Stimulated activated CD8-positive, alpha-beta memory T cell treated with anti-CD3 and anti-CD28 coated beads, Interleukin-12 subunit alpha, Interleukin-12 subunit beta, amount 100 ng/mL, for 24 hours (primary cell): ENCODE measurements around the gene SP100.
"Not testable (repeated sequence)": the region's sequence is repeated elsewhere in the genome, so short reads cannot be mapped to it uniquely, and the experiment has no call there.

Experiments used
- DNase-seq: peaks from one replicate; pipeline ENCODE4 v3.0.0-alpha.2; 2020; ENCODE audit errors: extremely low read depth

SP100 gene

DNA sequence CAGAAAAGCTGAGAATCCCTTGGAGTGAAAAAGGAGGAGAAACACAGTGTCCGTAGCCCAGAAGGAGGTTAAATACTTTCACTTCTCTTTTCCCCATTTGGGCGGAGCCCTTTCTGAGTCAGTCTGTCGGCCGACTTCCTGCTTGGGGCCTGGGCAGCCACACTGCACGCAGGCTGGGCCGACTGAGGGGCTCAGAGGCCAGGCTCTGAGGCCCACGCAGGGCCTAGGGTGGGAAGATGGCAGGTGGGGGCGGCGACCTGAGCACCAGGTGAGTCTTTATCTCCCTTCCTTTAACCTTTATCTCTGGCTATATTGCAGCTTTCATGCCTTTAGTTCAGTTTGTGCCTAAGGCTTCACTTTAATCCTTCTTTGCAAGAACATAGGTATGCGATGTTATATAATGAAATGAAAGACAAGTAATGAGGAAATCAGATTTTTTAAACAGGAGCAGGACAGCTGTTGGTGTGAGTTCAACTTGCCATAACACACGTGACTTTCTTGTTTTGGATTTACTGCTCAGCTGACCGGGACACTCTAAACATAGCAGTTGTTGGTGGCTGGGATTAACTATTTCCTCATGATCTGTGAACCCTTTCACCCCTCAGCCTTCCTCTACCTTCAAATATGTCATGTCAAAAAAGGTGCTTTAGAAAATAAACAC is at the start of gene SP100:
Gene SP100, plus strand, starts transcription at position 141 of the 661 bp plus-strand sequence. Its CDS starts 96 bp downstream, at position 237.
- peak; percentile 31 for DNase-seq

DNA sequence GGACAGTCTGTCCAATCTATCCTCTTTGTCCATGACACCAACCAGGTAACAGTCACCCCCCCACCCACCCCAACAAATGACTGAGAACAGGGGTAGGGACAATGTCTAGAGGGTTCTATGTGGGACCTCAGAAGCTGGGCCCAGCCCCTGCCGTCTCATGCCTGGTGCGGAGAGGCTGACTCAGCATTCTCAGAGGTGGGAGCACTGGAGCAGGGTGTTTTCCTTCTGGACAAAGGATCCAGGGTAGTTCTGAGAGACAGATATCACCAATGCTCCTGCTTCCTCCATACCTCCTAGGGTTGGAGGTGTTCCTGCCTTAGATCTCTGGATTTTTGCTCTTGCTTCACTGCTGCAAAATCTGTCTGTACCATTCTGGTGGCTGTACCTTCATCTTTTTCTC is 33.9 kb upstream of the SP100 start:
- no peak for DNase-seq

DNA sequence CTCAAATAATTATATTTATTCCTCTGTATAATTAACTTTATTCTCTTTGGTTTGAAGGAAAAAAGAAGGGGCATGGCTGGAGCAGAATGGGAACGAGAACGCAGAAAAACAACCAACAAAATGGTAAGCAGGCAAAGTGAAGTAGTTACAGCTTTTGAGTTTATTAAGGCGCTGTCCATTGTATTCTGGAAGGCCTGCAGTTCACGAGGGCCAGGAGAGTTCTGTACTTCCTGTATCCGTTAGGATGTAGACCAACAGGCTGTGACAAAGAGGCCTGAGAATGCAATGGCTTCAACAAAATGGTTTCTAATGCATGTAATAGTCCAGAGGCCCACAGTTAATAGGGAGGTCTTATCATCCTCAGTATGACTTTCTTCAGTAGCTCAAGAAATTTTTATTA is 32.5 kb upstream of the SP100 start:
- no peak for DNase-seq

DNA sequence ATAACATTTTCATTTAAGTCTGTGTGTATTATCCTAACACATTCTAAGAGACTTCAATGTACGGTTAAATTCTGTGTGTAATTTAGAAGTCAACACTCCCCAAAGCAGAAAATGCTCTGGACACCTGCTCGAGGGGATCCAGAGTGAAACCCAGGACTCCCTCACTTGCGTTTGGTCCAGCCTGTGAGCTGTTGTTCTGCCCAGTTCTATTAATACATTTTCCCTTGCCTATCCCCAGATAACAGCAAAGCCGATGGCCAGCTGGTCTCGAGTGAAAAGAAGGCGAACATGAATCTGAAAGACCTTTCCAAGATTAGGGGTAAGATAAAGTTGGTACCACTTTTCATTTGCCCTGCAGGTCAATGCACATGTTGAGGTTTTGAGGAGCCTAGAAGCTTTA is 31.0 kb upstream of the SP100 start:
- DNase-seq, result no peak

DNA sequence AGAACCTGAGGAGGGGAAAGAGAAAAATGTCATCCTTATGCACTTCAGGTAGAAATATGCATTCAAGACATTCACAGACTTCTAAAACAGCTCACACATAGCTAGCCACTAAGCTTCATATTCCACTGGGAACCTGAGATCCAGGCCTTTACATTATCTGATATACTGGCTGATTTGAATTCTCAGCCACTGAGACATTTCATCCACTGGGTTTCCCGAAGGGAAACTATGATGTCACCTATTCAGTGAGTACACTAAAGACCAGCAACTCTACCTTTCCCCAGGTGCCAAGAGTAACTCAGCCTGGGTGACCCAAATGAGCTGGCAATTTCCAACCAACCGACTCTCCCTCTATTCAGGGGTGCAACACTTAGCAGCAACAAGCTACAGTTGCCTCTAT is 21.7 kb upstream of the SP100 start:
- DNase-seq, result no peak

DNA sequence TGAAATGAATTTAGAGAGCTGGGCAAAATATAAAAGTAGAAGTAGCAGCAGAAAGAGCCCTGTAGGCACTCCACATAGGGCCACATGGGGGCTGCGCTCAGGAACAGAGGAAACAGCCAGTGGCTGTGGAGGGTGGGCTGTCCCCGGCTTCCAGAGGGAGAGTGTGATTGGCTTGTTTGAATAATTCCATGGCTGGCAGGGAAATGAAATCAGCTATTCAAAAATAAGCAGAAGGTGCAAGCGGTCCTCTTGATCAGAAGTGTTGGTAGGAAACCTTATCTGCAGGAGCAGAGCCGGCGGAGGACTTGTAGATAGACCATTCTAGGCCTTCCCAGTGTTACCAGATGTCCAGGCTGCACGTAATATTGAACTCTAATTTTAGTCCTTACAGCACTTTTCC is 17.3 kb upstream of the SP100 start:
- not testable (repeated sequence) for DNase-seq

DNA sequence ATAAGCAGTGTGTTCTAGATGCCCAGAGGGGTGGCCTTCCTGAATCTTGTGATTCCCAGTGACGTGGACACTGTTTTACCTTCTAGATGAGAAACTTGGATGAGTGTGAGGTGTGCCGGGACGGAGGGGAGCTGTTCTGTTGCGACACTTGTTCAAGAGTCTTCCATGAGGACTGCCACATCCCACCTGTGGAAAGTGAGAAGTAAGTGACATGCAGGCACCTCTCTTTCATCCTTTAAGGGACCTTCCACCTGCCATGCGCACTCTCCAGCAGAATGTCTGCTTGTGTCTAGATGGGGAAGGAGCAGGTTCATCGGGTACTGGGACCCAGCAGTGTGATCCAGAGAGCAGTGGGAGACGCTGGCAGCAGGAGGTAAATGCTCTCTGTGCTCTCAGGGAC is 16.0 kb upstream of the SP100 start:
- DNase-seq, result no peak

DNA sequence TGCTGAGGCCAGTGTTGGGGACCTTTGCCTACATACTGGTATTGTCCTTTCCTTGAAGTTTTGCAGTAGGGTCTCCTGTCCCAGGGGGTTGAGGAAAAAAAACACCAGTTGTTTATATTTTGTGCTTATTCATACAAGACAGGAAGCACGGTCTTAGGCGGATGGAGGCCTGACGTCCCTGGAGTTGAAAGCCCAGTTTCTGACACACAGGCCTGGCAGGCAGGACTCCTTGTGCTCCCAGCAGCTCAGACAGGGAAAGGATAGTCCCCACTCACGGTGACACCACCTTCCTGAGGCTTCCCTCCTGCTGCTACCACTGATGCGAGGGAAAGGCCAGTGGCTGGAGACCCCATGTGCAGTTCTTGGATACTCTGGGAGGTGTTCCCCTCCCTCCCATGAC is 15.5 kb upstream of the SP100 start:
- no peak for DNase-seq

DNA sequence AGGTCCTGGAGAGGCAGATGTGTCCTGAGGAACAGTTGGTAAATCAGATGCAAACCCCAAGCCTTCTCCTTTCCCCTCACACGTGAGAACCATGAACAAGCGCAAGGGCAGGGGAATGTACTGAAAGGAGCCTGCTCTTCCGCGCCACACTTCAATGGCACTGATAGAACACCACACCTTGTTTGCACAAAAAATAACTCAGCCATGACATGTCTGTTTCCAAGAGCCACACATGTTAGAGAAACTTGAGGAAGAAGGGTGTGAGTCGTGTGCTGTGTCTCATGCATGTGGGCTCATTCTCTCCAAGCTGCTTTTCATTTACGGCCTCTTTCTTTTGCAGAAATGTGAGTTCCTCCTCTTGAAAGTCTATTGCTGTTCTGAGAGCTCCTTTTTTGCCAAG is 15.0 kb upstream of the SP100 start:
- not testable (repeated sequence) for DNase-seq

DNA sequence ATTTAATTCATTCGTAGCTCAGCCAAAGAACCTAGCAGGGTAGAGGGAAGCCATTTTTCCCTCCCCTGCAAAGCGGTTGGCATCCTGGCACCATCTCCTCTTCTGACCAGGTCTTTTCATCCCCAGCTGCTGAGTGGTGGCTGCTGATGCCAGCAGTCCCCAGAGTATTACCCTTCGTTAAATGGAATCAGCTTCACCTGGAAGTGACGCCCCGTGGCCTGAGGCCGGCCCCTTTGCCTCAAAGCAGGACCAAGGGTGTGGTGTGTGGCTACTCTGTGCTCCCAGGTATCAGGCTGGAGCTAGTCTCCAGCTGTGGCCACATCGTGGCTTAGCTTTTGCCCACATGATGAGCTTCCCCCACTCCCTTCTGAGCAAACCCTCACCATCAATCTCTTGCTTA is 12.3 kb upstream of the SP100 start:
- no peak for DNase-seq

DNA sequence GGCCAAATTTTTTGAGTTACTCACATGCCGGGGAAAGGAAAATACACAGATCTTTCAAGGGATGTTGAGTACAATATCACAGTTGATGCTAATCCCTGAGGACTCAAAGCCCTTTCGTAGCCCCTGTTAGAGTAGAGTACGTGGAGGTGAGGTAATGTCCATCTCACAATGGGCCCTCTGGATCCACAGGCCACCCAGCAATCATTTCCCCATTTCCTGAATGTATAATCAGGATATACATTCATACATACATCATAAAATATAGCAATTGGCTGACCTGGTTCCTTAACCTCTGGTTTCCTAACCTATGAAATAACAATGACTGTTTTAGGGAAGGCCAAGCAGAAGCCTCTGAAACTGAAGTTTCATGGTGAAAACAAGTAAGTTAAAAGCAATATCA is 10.2 kb upstream of the SP100 start:
- DNase-seq, result no peak

DNA sequence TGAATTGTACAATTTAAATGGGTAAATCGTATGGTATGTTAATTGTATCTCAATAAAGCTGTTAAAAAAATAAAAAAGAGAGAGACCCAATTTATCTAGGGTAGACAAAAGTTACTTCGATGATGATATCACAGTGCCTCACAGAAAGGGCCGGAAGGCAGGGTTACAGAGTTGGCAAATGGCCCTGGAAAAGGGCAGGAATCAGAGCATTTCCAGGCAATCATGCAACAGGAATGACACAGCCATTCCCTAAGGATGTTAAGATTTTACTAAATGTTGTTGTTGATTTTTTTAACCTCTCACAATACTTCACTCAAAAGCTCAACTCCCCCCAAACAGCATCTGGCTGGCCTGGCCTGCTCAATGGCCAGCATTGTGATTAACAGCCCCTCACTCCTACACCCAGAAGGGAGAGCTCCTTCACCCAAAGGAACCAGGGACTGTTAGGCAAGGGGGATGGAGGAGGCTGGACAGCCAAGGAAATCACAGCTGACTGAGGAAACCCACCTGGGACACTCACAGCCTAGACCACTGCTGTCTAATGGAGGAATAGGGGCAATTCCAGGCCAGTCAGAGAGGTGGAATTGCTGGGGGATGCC is 7.7 kb upstream of the SP100 start:
- no peak for DNase-seq

DNA sequence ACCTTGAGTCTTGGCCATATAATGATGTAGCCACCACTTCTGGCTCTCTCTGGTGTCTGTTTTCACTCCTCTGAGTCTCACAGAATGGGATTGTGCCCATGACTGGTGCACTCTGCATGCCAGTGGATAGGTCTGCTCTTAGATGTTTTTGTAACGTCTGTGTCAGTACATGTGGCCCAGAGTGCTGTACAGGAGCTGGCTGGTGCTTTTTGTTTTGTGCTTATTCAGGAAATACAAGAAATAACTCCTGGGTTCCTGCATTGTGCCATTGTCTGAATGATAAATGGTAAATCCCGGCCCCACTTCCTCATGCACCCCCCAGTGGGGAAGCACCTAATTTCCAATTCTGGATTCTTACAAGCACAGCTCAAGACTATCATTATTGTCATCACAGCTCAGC is 6.7 kb upstream of the SP100 start:
- not testable (repeated sequence) for DNase-seq

DNA sequence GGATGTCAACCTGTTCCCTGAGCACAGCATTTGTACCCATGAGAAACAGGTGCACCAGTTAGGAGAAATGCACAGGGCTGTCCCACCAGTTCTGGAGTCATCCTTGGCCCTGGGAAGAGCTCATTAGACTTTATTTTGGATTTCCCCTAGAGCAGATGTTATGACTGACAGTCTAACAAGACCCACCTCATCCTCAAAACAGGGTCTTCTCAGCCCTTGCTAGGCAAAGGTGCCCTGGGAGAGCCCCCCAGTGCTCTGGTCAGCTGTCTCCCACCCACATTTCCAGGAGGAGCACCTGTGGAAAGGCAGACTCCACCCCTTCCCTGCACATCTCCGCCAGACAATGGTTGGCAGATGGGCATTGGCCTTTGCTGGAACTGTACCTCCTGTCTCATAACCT is 5.7 kb upstream of the SP100 start:
- no peak for DNase-seq

DNA sequence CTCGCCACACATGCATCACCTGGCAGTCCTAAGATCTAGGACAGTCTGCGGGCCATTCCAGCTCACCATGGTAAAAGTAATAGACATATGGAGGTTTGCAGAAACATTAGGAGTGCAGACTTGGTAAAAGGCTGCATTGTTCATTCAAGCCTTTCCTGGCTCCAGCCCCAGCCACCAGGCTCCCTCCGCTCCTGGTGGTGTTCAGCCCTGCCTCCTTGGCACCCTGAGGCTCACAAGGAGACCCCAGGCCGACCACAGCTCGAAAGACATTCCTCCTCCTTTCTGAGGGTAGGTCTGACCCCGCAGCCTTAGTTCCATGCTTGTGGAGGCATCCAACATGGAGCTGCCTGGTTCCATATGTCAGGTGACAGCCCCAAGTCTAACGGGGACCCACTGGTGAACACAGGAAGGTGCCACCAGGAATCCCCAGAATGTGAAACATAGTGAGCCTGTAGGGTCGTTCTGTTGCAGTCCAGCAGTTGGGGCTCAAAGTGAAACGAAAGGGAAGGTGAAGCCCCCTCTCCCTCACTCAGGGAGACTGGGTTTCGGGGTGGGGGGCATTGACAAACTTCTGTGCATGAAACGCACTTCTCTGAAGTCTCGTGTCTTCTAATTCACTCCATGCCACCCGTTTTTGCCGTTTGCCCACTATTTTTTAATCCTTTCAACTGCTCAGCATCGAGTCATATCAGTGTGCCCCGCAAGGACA is 5.0 kb upstream of the SP100 start:
- no peak for DNase-seq

DNA sequence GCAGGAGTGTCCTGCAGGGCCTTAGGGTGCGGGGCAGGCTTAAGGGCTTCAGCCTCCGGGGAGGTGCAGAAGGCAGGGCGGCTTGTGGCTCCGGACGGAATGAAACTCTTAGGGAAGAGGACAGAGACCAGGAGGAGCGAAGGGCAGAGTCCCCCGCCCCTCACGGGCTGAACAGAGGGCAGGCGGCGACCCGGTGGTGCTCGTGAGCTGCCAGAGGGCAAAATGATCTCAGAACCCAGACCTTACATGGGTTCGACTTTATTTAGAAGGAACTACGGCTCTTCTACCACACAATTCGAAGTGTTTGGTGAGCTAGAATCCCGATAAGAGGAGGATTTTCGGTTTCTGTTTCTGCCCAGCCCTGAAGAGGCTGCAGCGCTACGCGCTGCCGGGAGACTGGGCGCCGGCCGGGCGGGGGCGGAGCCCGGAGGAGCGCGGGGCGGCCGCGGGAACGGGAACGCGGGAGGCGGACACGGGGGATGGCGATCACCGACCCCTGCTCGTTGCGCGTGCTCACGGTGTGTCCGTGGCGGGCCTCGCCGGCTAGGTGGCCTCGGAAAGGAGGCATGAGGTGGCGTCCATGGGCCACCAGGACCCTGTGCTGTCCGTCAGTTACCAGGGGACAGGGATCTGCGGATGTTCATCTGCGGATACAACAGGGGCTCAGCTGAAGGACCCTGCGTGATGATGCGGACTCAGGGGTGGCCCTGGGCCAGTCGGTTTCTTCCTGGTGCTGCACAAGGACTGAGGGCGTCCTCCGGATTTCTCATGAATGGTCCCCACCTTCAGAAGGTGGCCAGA is 4.2 kb upstream of the SP100 start:
- DNase-seq, result no peak

DNA sequence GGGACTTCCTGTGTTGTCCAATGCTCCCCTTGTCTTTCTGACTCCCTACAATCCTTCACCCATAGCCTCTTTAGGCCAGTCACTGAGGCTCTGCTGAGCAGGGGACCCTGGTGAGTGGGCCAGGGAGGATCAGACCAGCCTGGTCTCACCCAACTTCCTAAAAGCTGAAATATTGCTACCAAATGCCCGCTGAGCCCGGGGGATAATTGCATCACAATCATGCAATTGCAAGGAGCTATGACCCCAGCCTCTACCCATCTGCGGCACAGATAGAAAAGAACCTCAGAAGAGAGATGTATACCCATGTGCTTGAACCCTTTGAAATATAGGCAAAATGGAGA is 3.7 kb upstream of the SP100 start:
- no peak for DNase-seq

DNA sequence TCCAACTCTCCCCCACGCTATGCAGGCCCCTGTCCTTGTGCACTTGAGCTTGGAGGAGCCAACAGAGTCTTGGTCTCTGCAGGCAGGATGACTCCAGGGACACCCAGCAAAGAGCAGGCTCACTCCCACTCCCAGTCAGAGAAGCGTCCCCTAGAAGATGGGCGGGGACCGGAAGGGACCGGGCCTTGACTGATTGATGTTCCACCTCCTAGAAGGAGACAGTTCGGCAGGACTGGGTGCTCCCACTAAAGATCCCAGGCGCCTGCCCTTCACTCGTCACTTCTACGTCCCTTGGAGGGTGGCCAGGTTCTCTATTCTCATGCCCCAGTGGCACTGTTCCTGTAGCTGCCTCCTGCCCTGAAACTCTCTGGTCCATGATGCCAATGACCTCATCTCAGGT is 3.2 kb upstream of the SP100 start:
- no peak for DNase-seq

DNA sequence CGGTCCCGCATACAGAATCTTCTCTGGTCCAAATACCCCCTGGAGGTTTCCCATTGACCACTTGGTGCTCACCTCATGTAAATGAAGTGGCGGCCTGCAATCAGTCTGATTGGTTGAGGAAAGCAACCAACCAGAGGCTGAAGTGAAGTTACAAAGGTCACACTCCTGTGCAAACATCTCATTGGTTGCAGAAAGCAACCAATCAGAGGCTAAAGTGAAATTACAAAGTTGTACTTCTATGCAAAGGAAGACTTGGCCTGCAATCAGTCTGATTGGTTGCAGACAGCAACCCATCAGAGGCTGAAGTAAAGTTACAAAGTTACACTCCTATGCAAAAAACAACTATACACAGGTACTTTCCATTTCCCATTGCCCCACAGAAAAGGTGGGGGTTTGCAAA is 2.5 kb upstream of the SP100 start:
- DNase-seq, result no peak

DNA sequence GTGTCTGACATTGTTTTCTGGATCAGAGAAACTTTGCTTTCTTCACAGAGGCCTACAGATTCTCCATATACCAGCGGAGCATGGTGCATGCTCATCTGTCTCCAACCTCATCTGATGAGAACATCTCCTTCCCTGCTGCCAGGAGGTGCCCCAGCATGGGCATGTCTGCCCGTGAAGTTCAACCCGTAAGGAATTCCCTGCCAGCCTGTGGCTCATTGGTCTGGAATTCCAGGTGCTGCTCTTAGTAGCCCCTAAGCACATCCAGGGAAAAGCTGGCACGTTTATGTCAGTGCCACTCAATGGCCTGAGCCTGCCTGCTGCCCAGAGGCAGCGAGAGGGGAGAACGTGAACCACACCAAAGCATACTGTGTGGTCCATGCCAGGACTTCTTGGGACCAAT is 1.7 kb upstream of the SP100 start:
- no peak for DNase-seq

DNA sequence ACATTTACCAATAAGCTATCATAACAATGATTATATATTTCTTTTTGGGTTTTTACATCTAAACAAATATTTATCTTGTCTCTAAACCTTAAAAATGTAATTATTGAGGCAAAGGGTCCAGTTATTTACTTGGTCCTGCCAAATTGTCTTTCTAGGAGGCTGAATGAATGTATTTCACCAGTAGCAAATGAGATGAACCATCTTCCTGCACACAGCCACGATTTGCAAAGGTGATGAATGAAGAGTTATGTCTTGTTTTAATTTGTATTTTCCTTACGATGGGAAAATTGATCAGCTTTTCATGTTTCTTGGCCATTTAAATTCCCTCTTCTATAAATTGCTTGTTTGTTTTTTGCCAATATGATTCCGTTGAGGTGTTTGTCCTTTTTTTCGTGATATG is 1.4 kb downstream of the SP100 start:
- no peak for DNase-seq

DNA sequence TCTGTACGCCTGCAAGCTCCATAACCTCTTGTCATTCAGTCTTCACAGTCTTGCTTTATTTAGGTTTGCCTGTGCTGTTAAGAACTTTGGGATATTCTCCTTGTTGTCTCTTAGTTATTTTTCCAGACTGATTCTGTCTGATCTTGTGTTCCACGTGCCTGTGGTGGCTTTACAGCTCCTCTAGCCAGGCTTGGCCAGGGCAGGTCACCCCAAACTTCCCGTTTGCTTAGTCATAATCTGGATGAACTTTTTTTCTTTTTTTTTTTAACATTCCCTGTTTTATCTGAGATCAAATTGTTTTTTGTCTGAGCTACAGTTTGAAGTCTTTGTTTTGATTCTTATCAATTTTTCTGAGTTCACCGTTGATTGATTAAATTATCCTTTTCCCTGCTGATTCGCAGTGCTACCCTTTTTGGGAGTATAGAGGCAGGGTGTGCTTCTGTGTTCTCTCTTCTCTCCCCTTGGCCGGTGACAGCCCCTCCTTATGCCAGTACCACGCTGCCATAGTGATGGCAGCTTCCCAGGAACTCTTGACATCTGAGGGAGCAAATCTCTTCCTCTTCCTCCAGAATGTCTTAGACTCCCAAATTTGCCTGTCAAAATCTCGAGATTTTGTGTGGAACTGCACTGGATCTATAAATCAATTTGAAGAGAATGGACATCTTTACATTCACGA is 2.5 kb downstream of the SP100 start:
- no peak for DNase-seq
